ENCODE measurements around the gene FOXRED1.

GRCh38 chr11:126279191-126279590 is 10.2 kb downstream of the FOXRED1 start:
- TF ChIP-seq EZH2 (IDR thresholded peaks at IDR 0.05) = no peak
- no peak for TF ChIP-seq POLR2AphosphoS5 (IDR thresholded peaks at IDR 0.05; ENCODE audit: borderline replicate concordance, low read depth, low read length)
- TF ChIP-seq FOXP2 (optimal IDR thresholded peaks at IDR 0.05; ENCODE audit: control extremely low read depth, extremely low read length, insufficient read depth) = no peak
